GM13977 (cell line): Measurements from ENCODE around the gene ETV2.

Source experiments
- DNase-seq: peaks from one replicate; pipeline ENCODE4 v3.0.0; 2012; ENCODE audit warnings: low spot score
- CTCF ChIP-seq: IDR thresholded peaks from 2 replicates; pipeline ENCODE4 v1.5.1; 2012; ENCODE audit warnings: mild to moderate bottlenecking, control low read depth; ENCODE audit not compliant: insufficient read depth; ENCODE audit errors: extremely low read depth, missing control alignments
- in situ Hi-C: fragments of 300-500 bp; cut with MboI; formaldehyde crosslinking; loops from one replicate; pipeline ENCODE4 v1.12.0; 2022; ENCODE audit warnings: low sequenced_read_pairs, low pct_unique_long_range_greater_than_20kb, mixed read lengths, inconsistent platforms; ENCODE audit not compliant: unreplicated experiment

Gene ETV2

GRCh38 chr19:35665604-35666003 is 24.1 kb downstream of the ETV2 start:
- in situ Hi-C loops, result no loop called here

GRCh38 chr19:35666251-35666913 is 24.8 kb downstream of the ETV2 start, which contains the start of gene UPK1A:
TSS of gene UPK1A (plus strand) at chr19:35666517. CDS start at chr19:35666813, 296 bp downstream.
- TF ChIP-seq CTCF, result no peak
- in situ Hi-C loops, result no loop called here
- DNase-seq, result no peak

More at GRCh38 chr19:35665604-35666003, 24.1 kb downstream of the ETV2 start:
- DNase-seq, result no peak
- TF ChIP-seq CTCF, result no peak

- TF ChIP-seq CTCF, result no peak
- in situ Hi-C loops, result no loop called here
- DNase-seq, result no peak
Observed at GRCh38 chr19:35669566-35669965, 28.0 kb downstream of the ETV2 start.

- no peak for DNase-seq
- in situ Hi-C loops, result no loop called here
- no peak for TF ChIP-seq CTCF
Observed at GRCh38 chr19:35669974-35670373, 28.4 kb downstream of the ETV2 start.

- TF ChIP-seq CTCF, result no peak
- in situ Hi-C loops, result no loop called here
Observed at GRCh38 chr19:35670686-35671085, 29.1 kb downstream of the ETV2 start.

GRCh38 chr19:35671818-35672217 is 30.3 kb downstream of the ETV2 start:
- peak; percentile 22 for DNase-seq
- in situ Hi-C loops, result no loop called here
- no peak for TF ChIP-seq CTCF

More at GRCh38 chr19:35670686-35671085, 29.1 kb downstream of the ETV2 start:
- no peak for DNase-seq
